ENCODE data around the gene NEMF.
A peak's percentile ranks its signal among the peaks of the same experiment; 100 is the strongest.

Gene NEMF

DNA sequence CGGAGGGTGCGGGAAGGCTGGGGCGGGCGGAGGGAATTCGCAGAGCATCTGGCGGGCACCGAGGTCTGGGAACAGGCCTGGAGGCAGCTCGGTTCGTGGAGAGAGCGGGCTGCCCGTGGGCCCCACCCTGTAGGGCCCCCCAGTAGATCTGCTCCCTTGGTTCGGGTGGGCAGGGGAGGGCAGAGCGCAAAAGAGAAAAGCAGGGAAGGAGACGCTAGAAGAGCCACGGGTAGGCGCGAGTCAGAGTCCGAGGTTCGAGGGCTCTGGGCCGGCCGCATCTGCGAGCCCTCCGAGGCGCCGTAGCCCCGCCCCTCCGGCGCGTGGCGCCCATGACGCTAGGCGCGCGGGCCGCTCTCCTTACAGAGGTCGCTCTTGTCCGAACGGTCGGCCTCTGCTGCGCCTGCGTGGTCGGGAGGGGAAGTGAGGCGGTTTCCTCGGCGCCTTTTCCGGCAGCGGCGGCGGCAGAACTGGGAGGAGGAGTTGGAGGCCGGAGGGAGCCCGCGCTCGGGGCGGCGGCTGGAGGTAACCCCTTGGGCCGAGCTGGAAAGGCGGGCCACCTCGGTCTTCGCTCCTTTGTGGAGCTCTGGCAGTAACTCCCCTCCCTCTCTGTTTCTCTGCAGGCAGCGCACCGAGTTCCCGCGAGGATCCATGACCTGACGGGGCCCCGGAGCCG, 40.2 kb upstream of the NEMF start, which contains the start of gene ARF6:
Gene ARF6, plus strand, starts transcription at position 447 of the 673 bp plus-strand sequence. CDS start 655 bp downstream, outside the sequence.
- H3K9me3 ChIP-seq (ENCODE audit: control insufficient read depth in 1 of 2, low read length in 2 of 2), result no peaks in the 10 kb centered on the region

GRCh38 chr14:49892301-49892635, 39.7 kb upstream of the NEMF start:
- Histone ChIP-seq H3K36me3 (ENCODE audit: control insufficient read depth in 1 of 2, insufficient read depth in 2 of 2, low read length in 2 of 2) (peaks cover 14 to 17% of the 10 kb centered on the region in 2 donors), H3K27me3 (ENCODE audit: low read depth, low read length) (no peaks in the 10 kb centered on the region), H3K4me1 (ENCODE audit: control insufficient read depth in 1 of 2, insufficient read depth in 2 of 2, low read length in 2 of 2) (peaks cover 9 to 34% of the 10 kb centered on the region in 2 donors)

More for the DNA sequence above, 40.2 kb upstream of the NEMF start, which contains the start of gene ARF6:
- Histone ChIP-seq H3K27ac (ENCODE audit: low read length) (peak within 1 kb of the TSS; percentile 99), H3K27me3 (ENCODE audit: low read depth, low read length) (no peaks in the 10 kb centered on the region), H3K4me1 (ENCODE audit: control insufficient read depth in 1 of 2, insufficient read depth in 2 of 2, low read length in 2 of 2) (peaks cover 14 to 38% of the 10 kb centered on the region in 2 donors), H3K36me3 (ENCODE audit: control insufficient read depth in 1 of 2, insufficient read depth in 2 of 2, low read length in 2 of 2) (peaks cover 14 to 17% of the 10 kb centered on the region in 2 donors), H3K4me3 (ENCODE audit: low read depth in 1 of 2, low read length in 2 of 2) (peak within 1 kb of the TSS; percentile 76 to 95)

DNA sequence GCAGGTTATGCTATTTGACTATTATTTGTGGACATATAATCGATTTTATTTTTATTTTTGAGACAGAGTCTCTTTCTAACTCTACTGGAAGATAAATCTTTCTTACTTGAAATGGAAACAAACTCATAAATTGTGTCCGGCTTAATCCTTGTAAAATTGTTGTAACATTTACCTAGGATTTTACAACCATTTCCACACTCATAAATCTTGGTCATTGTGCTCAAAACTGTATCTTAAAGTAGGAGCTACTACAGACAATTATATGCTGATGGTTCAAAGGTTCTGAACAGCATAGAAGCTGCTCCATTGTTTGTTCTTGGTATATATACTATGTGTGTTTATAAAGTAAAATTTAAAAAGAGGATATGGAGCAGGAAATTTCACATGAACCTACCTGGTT, 35.7 kb upstream of the NEMF start:
- H3K4me1 ChIP-seq (ENCODE audit: control insufficient read depth in 1 of 2, insufficient read depth in 2 of 2, low read length in 2 of 2), result peaks cover 3 to 5% of the 10 kb centered on the region in 2 donors
- peaks cover 0 to 9% of the 10 kb centered on the region in 2 donors for H3K36me3 ChIP-seq (ENCODE audit: control insufficient read depth in 1 of 2, insufficient read depth in 2 of 2, low read length in 2 of 2)
- no peak overlapping the region for H3K27ac ChIP-seq (ENCODE audit: low read length)
- no peaks in the 10 kb centered on the region for H3K27me3 ChIP-seq (ENCODE audit: low read depth, low read length)
- no peak overlapping the region for H3K4me3 ChIP-seq (ENCODE audit: low read depth in 1 of 2, low read length in 2 of 2)
- H3K9me3 ChIP-seq (ENCODE audit: control insufficient read depth in 1 of 2, low read length in 2 of 2), result no peaks in the 10 kb centered on the region

More at GRCh38 chr14:49892301-49892635, 39.7 kb upstream of the NEMF start:
- H3K9me3 ChIP-seq (ENCODE audit: control insufficient read depth in 1 of 2, low read length in 2 of 2), result no peaks in the 10 kb centered on the region
- H3K4me3 ChIP-seq (ENCODE audit: low read depth in 1 of 2, low read length in 2 of 2), result peak overlapping the region; percentile 76 to 95
- H3K27ac ChIP-seq (ENCODE audit: low read length), result peak overlapping the region; percentile 99

GRCh38 chr14:49886523-49886922, 33.9 kb upstream of the NEMF start:
- Histone ChIP-seq H3K36me3 (ENCODE audit: control insufficient read depth in 1 of 2, insufficient read depth in 2 of 2, low read length in 2 of 2) (no peaks in the 10 kb centered on the region), H3K4me3 (ENCODE audit: low read depth in 1 of 2, low read length in 2 of 2) (no peak overlapping the region), H3K4me1 (ENCODE audit: control insufficient read depth in 1 of 2, insufficient read depth in 2 of 2, low read length in 2 of 2) (no peaks in the 10 kb centered on the region), H3K27ac (ENCODE audit: low read length) (no peak overlapping the region), H3K27me3 (ENCODE audit: low read depth, low read length) (no peaks in the 10 kb centered on the region), H3K9me3 (ENCODE audit: control insufficient read depth in 1 of 2, low read length in 2 of 2) (no peaks in the 10 kb centered on the region)

- Histone ChIP-seq H3K27me3 (ENCODE audit: low read depth, low read length) (no peaks in the 10 kb centered on the region), H3K4me1 (ENCODE audit: control insufficient read depth in 1 of 2, insufficient read depth in 2 of 2, low read length in 2 of 2) (no peaks in the 10 kb centered on the region), H3K27ac (ENCODE audit: low read length) (no peak overlapping the region), H3K36me3 (ENCODE audit: control insufficient read depth in 1 of 2, insufficient read depth in 2 of 2, low read length in 2 of 2) (no peaks in the 10 kb centered on the region), H3K9me3 (ENCODE audit: control insufficient read depth in 1 of 2, low read length in 2 of 2) (no peaks in the 10 kb centered on the region), H3K4me3 (ENCODE audit: low read depth in 1 of 2, low read length in 2 of 2) (no peak overlapping the region)
These were observed 30.5 kb upstream of the NEMF start for GRCh38 chr14:49882826-49883694.

GRCh38 chr14:49881350-49882001, 28.9 kb upstream of the NEMF start:
- no peaks in the 10 kb centered on the region for H3K27me3 ChIP-seq (ENCODE audit: low read depth, low read length)
- no peaks in the 10 kb centered on the region for H3K36me3 ChIP-seq (ENCODE audit: control insufficient read depth in 1 of 2, insufficient read depth in 2 of 2, low read length in 2 of 2)
- H3K4me3 ChIP-seq (ENCODE audit: low read depth in 1 of 2, low read length in 2 of 2), result no peak overlapping the region
- no peaks in the 10 kb centered on the region for H3K4me1 ChIP-seq (ENCODE audit: control insufficient read depth in 1 of 2, insufficient read depth in 2 of 2, low read length in 2 of 2)
- H3K27ac ChIP-seq (ENCODE audit: low read length), result no peak overlapping the region
- H3K9me3 ChIP-seq (ENCODE audit: control insufficient read depth in 1 of 2, low read length in 2 of 2), result no peaks in the 10 kb centered on the region

GRCh38 chr14:49880267-49881064, 27.9 kb upstream of the NEMF start:
- H3K9me3 ChIP-seq (ENCODE audit: control insufficient read depth in 1 of 2, low read length in 2 of 2), result no peaks in the 10 kb centered on the region
- no peaks in the 10 kb centered on the region for H3K4me1 ChIP-seq (ENCODE audit: control insufficient read depth in 1 of 2, insufficient read depth in 2 of 2, low read length in 2 of 2)
- no peaks in the 10 kb centered on the region for H3K27me3 ChIP-seq (ENCODE audit: low read depth, low read length)
- no peak overlapping the region for H3K27ac ChIP-seq (ENCODE audit: low read length)
- no peak overlapping the region for H3K4me3 ChIP-seq (ENCODE audit: low read depth in 1 of 2, low read length in 2 of 2)
- H3K36me3 ChIP-seq (ENCODE audit: control insufficient read depth in 1 of 2, insufficient read depth in 2 of 2, low read length in 2 of 2), result no peaks in the 10 kb centered on the region

DNA sequence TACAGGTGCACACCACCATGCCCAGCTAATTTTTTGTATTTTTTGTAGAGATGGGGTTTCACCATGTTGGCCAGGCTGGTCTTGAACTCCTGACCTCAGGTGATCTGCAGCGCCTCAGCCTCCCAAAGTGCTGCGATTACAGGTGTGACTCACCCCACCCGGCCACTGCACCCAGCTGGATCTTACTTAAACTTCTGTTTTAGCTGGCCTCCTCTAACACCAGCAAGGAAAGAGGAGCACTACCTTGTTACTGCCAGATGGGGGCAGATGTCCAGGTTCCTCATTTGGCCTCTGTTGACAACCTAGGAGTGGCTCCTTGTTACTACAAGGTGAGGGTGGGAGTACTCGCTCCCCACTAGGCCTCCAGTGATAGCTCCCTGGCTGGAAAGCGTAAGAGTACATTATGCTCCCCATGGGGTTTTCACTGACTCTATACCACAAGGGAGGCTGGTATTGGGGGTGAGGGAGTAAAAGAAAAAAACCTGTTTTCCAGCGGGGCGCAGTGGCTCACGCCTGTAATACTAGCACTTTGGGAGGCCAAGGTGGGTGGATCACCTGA, 27.1 kb upstream of the NEMF start:
- no peaks in the 10 kb centered on the region for H3K4me1 ChIP-seq (ENCODE audit: control insufficient read depth in 1 of 2, insufficient read depth in 2 of 2, low read length in 2 of 2)
- H3K36me3 ChIP-seq (ENCODE audit: control insufficient read depth in 1 of 2, insufficient read depth in 2 of 2, low read length in 2 of 2), result no peaks in the 10 kb centered on the region
- H3K27me3 ChIP-seq (ENCODE audit: low read depth, low read length), result no peaks in the 10 kb centered on the region
- no peaks in the 10 kb centered on the region for H3K9me3 ChIP-seq (ENCODE audit: control insufficient read depth in 1 of 2, low read length in 2 of 2)
- H3K27ac ChIP-seq (ENCODE audit: low read length), result no peak overlapping the region
- H3K4me3 ChIP-seq (ENCODE audit: low read depth in 1 of 2, low read length in 2 of 2), result no peak overlapping the region

- Histone ChIP-seq H3K4me1 (ENCODE audit: control insufficient read depth in 1 of 2, insufficient read depth in 2 of 2, low read length in 2 of 2) (no peaks in the 10 kb centered on the region), H3K9me3 (ENCODE audit: control insufficient read depth in 1 of 2, low read length in 2 of 2) (no peaks in the 10 kb centered on the region), H3K36me3 (ENCODE audit: control insufficient read depth in 1 of 2, insufficient read depth in 2 of 2, low read length in 2 of 2) (no peaks in the 10 kb centered on the region), H3K27me3 (ENCODE audit: low read depth, low read length) (no peaks in the 10 kb centered on the region), H3K27ac (ENCODE audit: low read length) (no peak overlapping the region), H3K4me3 (ENCODE audit: low read depth in 1 of 2, low read length in 2 of 2) (no peak overlapping the region)
These were observed 24.1 kb upstream of the NEMF start for GRCh38 chr14:49876563-49877127.

GRCh38 chr14:49875640-49876198, 23.1 kb upstream of the NEMF start:
- no peak overlapping the region for H3K27ac ChIP-seq (ENCODE audit: low read length)
- no peaks in the 10 kb centered on the region for H3K9me3 ChIP-seq (ENCODE audit: control insufficient read depth in 1 of 2, low read length in 2 of 2)
- no peaks in the 10 kb centered on the region for H3K27me3 ChIP-seq (ENCODE audit: low read depth, low read length)
- H3K4me3 ChIP-seq (ENCODE audit: low read depth in 1 of 2, low read length in 2 of 2), result no peak overlapping the region
- no peaks in the 10 kb centered on the region for H3K36me3 ChIP-seq (ENCODE audit: control insufficient read depth in 1 of 2, insufficient read depth in 2 of 2, low read length in 2 of 2)
- H3K4me1 ChIP-seq (ENCODE audit: control insufficient read depth in 1 of 2, insufficient read depth in 2 of 2, low read length in 2 of 2), result no peaks in the 10 kb centered on the region
